Body of pancreas (tissue), 4 donors: ENCODE data around the gene BAIAP3. TPM values are rescaled to one million over a fixed set of nuclear protein-coding genes. Genes with fewer than 3 reads are reported as not detected.
"Not testable (repeated sequence)": the region's sequence is repeated elsewhere in the genome, so short reads cannot be mapped to it uniquely, and the experiment has no call there.

ENCODE experiments used
- ATAC-seq: fragments of 150-250 bp; one replicate; pipeline ENCODE4 v1.9.1; 2016
- DNase-seq, 4 donors: peaks; one replicate each; pipeline ENCODE4 v3.0.0-alpha.2; 2019
- H3K27ac ChIP-seq, 4 donors: fragments of 200-600 bp; sonication (generic); 1 replicate in 3 of 4; 2 replicates in 1 of 4; pipeline versions ENCODE4 v1.5.1 to v1.6.1; 2016 to 2019; ENCODE audit warnings: mild to moderate bottlenecking in 1 of 4, mixed read lengths in 1 of 4, moderate library complexity in 1 of 4
- H3K27me3 ChIP-seq, 2 donors: fragments of 200-600 bp; sonication (generic); one replicate each; pipeline ENCODE4 v1.6.0; 2016; ENCODE audit warnings: mild to moderate bottlenecking in 1 of 2
- H3K36me3 ChIP-seq, 2 donors: fragments of 200-600 bp; sonication (generic); replicated peaks in 1 of 2; 2 replicates each; pipeline ENCODE4 v1.5.1; 2016; ENCODE audit warnings: low read depth in 2 of 2; ENCODE audit not compliant: insufficient read depth in 1 of 2
- H3K4me1 ChIP-seq: fragments of 200-600 bp; sonication (generic); one replicate; pipeline ENCODE4 v1.6.0; 2016
- H3K4me3 ChIP-seq, 2 donors: fragments of 200-600 bp; sonication (generic); 1 replicate in 1 of 2; 2 replicates in 1 of 2; pipeline ENCODE4 v1.5.1; 2016 to 2019
- H3K9me3 ChIP-seq, 3 donors: fragments of 200-600 bp; sonication (generic); 1 replicate in 2 of 3; 2 replicates in 1 of 3; pipeline ENCODE4 v1.5.1; 2016
- CTCF ChIP-seq, 7 experiments: fragments of 450-650 bp in 4 of 7; fragments of 200-600 bp in 3 of 7; sonication (generic) in 3 of 7; IDR thresholded peaks; one replicate each; pipeline ENCODE4 v1.5.1; 2016 to 2019; ENCODE audit warnings: antibody characterized with exemption in 7 of 7
- POLR2A ChIP-seq, 3 donors: fragments of 450-650 bp; IDR thresholded peaks; one replicate each; pipeline ENCODE4 v1.6.1; 2016; ENCODE audit warnings: antibody characterized with exemption in 3 of 3, mild to moderate bottlenecking in 2 of 3
- WGBS, 2 donors: methylation state at CpG; one replicate each; pipeline ENCODE4 v1.1.5; 2017; 5-methylcytosine and 5-hydroxymethylcytosine counted together
- intact Hi-C: fragments of 100-400 bp; cut with DNase I; formaldehyde crosslinking; loops from one replicate; pipeline ENCODE4 v1.15.1; 2023
- total RNA-seq, 2 donors: library from RNA; depleted of rRNA; stranded (reverse); fragments of >200 nt; gene quantifications; one replicate each; pipeline ENCODE4 v1.1.0, GENCODE V29; 2016

BAIAP3 gene
- total RNA-seq, 2 donors from 2014 or later = 7.0 to 20.8 TPM

GRCh38 chr16:1290860-1291575, 42.4 kb upstream of the BAIAP3 start:
- no peak for TF ChIP-seq POLR2A (IDR thresholded peaks at IDR 0.05)
- TF ChIP-seq CTCF (IDR thresholded peaks at IDR 0.05) = no peak
- ATAC-seq (no peak), DNase-seq (no peak)
- H3K27me3 ChIP-seq = peaks cover 0 to 7% of the 10 kb centered on the region in 2 donors
- WGBS, 2 donors = 59 to 69% methylated on average over 28 to 29 of the region's 29 CpGs
- peaks cover 4% of the 10 kb centered on the region for H3K4me1 ChIP-seq
- H3K4me3 ChIP-seq = no peak overlapping the region
- H3K27ac ChIP-seq = no peak overlapping the region
- no peaks in the 10 kb centered on the region for H3K36me3 ChIP-seq
- no peaks in the 10 kb centered on the region for H3K9me3 ChIP-seq
- intact Hi-C loops = no loop called here

GRCh38 chr16:1291576-1291974, 41.9 kb upstream of the BAIAP3 start:
- Histone ChIP-seq H3K27me3 (peaks cover 0 to 7% of the 10 kb centered on the region in 2 donors), H3K27ac (no peak overlapping the region), H3K36me3 (no peaks in the 10 kb centered on the region), H3K4me3 (no peak overlapping the region), H3K9me3 (no peaks in the 10 kb centered on the region), H3K4me1 (peaks cover 6% of the 10 kb centered on the region)
- ATAC-seq = no peak
- 67 to 72% methylated on average over 10 to 17 of the region's 17 CpGs for WGBS, 2 donors
- no peak for DNase-seq
- intact Hi-C loops = no loop called here
- TF ChIP-seq POLR2A (IDR thresholded peaks at IDR 0.05) (no peak), CTCF (IDR thresholded peaks at IDR 0.05) (no peak)

- ATAC-seq, H3K9me3 ChIP-seq, H3K27ac ChIP-seq, H3K4me3 ChIP-seq, H3K27me3 ChIP-seq, H3K36me3 ChIP-seq, intact Hi-C loops, DNase-seq: not testable (repeated sequence)
- H3K4me1 ChIP-seq = peaks cover 12% of the 10 kb centered on the region
- 76 to 83% methylated on average over 6 of the region's 6 CpGs for WGBS, 2 donors
Observed at GRCh38 chr16:1292208-1292607, 41.2 kb upstream of the BAIAP3 start.

- H3K36me3 ChIP-seq, H3K27ac ChIP-seq, ATAC-seq, H3K27me3 ChIP-seq, H3K9me3 ChIP-seq, DNase-seq, intact Hi-C loops, H3K4me3 ChIP-seq: not testable (repeated sequence)
- peaks cover 18% of the 10 kb centered on the region for H3K4me1 ChIP-seq
- 72 to 73% methylated on average over 7 to 8 of the region's 8 CpGs for WGBS, 2 donors
Observed at GRCh38 chr16:1292808-1293207, 40.6 kb upstream of the BAIAP3 start.

- TF ChIP-seq POLR2A (IDR thresholded peaks at IDR 0.05) (no peak), CTCF (IDR thresholded peaks at IDR 0.05) (no peak)
- Histone ChIP-seq H3K27me3 (peaks cover 0 to under 1% of the 10 kb centered on the region in 2 donors), H3K9me3 (no peaks in the 10 kb centered on the region), H3K4me1 (peaks cover 28% of the 10 kb centered on the region), H3K36me3 (no peaks in the 10 kb centered on the region), H3K4me3 (no peak overlapping the region), H3K27ac (no peak overlapping the region)
- DNase-seq (no peak), ATAC-seq (no peak)
- WGBS, 2 donors = 67 to 74% methylated on average over 11 of the region's 11 CpGs
- intact Hi-C loops = no loop called here
Observed at GRCh38 chr16:1293921-1294656, 39.4 kb upstream of the BAIAP3 start.
